ENCODE measurements around the gene GH2. TPM values are rescaled to one million over a fixed set of nuclear protein-coding genes. Genes with fewer than 3 reads are reported as not detected.
"Not testable (repeated sequence)": the region's sequence is repeated elsewhere in the genome, so short reads cannot be mapped to it uniquely, and the experiment has no call there.

Gene GH2
- total RNA-seq, 1 donor from 2014 or later = not detected

GRCh38 chr17:63916566-63917185 lies 34.9 kb upstream of the GH2 start:
- no peak for DNase-seq
- intact Hi-C loops (cut with DNase I) = loop anchor here (5.0 to 10.0 kb wide), 3 partner anchors 76 to 221 kb away; partner anchors contain the start of gene ICAM2
- ATAC-seq (ENCODE audit: poor library complexity) = no peak

- intact Hi-C loops (cut with DNase I) = loop anchor here (5.0 to 10.0 kb wide), 3 partner anchors 77 to 222 kb away; partner anchors contain the start of gene ICAM2
- DNase-seq; ATAC-seq (ENCODE audit: poor library complexity): not testable (repeated sequence)
These were observed 34.0 kb upstream of the GH2 start for GRCh38 chr17:63915753-63916152.

- intact Hi-C loops (cut with DNase I) = loop anchor here (10.0 kb wide), 1 partner anchor 110 kb away; the partner anchor contains the start of gene ICAM2
- ATAC-seq (ENCODE audit: poor library complexity) (no peak), DNase-seq (no peak)
These were observed 32.7 kb upstream of the GH2 start for GRCh38 chr17:63914471-63914870.

DNA sequence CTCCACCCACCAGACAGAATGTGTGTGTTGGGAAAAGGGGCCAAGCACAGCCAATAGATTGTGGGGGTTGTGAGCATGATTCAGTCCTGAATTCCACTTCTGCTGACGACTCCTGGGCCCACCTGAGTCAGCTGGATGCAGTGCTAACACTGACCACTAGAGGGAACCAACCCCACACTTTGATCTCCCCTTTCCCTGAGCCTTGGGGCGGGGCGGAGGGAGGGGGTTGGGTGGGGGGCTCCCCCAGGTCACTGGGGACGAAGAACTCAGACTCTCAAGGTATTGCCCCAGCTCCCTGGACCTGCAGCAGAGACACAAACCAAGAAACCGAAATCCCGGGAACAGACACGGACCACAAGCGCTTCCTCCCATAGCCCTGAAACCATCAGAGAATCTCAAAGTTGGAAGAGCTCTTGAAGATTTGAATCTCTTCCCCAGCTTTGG lies 29.9 kb upstream of the GH2 start:
- ATAC-seq (ENCODE audit: poor library complexity) (peak; percentile 64), DNase-seq (no peak)
- intact Hi-C loops (cut with DNase I) = loop anchor here (10.0 kb wide), 1 partner anchor 113 kb away; the partner anchor contains the start of gene ICAM2

DNA sequence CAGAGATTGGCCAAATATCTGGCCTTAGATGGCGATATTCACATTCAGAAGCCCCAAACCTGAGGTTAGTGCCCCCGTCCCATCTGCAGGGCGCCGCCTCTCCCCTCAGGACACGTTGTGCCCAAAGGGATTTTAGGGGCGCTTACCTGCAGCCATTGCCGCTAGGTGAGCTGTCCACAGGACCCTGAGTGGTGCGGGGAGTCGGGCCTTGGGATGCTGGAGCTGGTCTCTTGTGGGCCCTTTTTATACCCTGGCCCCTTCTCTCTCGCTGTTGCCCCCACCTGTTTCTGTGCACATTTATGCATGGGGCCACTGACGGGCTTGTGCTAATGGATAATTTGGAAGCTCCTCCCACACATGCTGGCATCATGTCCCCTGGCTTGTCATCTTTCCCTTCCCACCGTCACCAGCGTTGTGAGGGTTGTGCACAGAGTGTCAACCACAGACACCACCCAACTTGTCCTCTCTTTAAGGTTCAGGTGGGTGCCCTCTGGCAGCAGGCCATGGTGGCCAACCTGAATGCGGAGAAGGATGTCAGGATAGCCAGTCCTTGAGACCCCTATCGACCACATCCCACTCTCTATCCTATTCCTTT lies 29.4 kb upstream of the GH2 start, which contains the start of gene CSHL1:
TSS of gene CSHL1 (minus strand) at position 218 of the 595 bp plus-strand sequence. CDS start at position 156, 62 bp downstream.
- DNase-seq (no peak), ATAC-seq (ENCODE audit: poor library complexity) (no peak)
- intact Hi-C loops (cut with DNase I) = loop anchor here (10.0 kb wide), 1 partner anchor 114 kb away; the partner anchor contains the start of gene ICAM2

DNA sequence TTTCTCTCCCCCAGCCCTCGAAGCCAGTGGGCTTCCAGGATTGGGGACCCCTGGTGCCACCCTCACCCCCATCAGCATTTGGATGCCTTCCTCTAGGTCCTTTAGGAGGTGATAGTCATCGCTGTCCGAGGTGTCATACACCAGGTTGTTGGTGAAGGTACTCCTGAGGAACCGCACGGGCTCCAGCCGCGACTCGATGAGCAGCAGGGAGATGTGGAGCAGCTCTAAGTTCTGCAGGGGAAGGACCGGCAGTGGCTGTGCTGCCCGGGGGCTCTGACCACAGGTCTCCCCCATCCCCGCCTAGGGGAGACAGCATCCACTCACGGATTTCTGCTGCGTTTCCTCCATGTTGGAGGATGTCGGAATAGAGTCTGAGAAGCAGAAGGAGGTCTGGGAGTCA lies 28.4 kb upstream of the GH2 start:
- intact Hi-C loops (cut with DNase I) = loop anchor here (10.0 kb wide), 1 partner anchor 115 kb away; the partner anchor contains the start of gene ICAM2
- DNase-seq = no peak
- ATAC-seq (ENCODE audit: poor library complexity) = no peak

GRCh38 chr17:63909586-63909985 lies 27.8 kb upstream of the GH2 start:
- DNase-seq; ATAC-seq (ENCODE audit: poor library complexity); intact Hi-C loops (cut with DNase I): not testable (repeated sequence)

GRCh38 chr17:63907161-63907778 lies 25.5 kb upstream of the GH2 start:
- ATAC-seq (ENCODE audit: poor library complexity); intact Hi-C loops (cut with DNase I); DNase-seq: not testable (repeated sequence)

DNA sequence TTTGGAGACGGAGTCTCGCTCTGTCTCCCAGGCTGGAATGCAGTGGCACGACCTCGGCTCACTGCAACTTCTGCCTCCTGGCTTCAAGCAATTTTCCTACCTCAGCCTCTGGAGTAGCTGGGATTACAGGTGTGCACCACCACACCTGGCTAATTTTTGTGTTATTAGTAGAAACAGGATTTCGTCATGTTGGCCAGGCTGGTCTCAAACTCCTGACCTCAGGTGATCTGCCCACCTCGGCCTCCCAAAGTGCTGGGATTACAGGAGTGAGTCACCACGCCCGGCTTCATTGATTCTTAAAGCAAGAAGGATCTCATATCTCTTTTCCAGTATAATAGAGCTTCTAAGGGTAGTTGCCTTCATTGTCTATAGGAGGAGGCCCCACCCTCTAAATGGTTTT lies 23.1 kb upstream of the GH2 start:
- intact Hi-C loops (cut with DNase I); ATAC-seq (ENCODE audit: poor library complexity); DNase-seq: not testable (repeated sequence)

- intact Hi-C loops (cut with DNase I); ATAC-seq (ENCODE audit: poor library complexity); DNase-seq: not testable (repeated sequence)
These were observed 22.1 kb upstream of the GH2 start for GRCh38 chr17:63903787-63904201.

DNA sequence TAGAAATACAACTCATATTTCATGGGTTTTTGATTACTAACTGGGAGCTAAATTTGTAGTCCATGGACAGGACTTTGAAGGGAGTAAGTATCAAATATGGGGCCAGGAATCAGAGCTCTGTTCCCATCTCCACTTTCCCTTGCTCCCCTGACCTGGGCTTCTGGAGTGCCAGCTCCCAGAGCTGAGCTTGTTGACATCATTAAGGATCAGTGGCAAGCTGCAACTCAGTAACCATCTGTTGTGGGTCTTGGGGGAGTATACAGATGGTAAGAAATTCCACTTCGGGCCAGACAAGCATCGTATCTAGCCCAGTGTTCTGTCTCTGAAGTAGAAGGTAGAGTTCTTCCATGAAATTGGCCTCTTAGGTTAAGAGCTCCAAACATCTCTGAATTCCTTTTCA lies 20.2 kb upstream of the GH2 start:
- DNase-seq; ATAC-seq (ENCODE audit: poor library complexity); intact Hi-C loops (cut with DNase I): not testable (repeated sequence)

GRCh38 chr17:63898899-63899798 lies 17.4 kb upstream of the GH2 start:
- ATAC-seq (ENCODE audit: poor library complexity); DNase-seq; intact Hi-C loops (cut with DNase I): not testable (repeated sequence)

- intact Hi-C loops (cut with DNase I); ATAC-seq (ENCODE audit: poor library complexity); DNase-seq: not testable (repeated sequence)
These were observed 15.0 kb upstream of the GH2 start, which contains the start of gene CSH1 for GRCh38 chr17:63896524-63897354. TSS of gene CSH1 (minus strand) at chr17:63896574. CDS start at chr17:63896511, 63 bp downstream.

- ATAC-seq (ENCODE audit: poor library complexity); DNase-seq; intact Hi-C loops (cut with DNase I): not testable (repeated sequence)
These were observed 13.1 kb upstream of the GH2 start for GRCh38 chr17:63894821-63895220.

GRCh38 chr17:63894021-63894420 lies 12.3 kb upstream of the GH2 start:
- DNase-seq; ATAC-seq (ENCODE audit: poor library complexity); intact Hi-C loops (cut with DNase I): not testable (repeated sequence)

DNA sequence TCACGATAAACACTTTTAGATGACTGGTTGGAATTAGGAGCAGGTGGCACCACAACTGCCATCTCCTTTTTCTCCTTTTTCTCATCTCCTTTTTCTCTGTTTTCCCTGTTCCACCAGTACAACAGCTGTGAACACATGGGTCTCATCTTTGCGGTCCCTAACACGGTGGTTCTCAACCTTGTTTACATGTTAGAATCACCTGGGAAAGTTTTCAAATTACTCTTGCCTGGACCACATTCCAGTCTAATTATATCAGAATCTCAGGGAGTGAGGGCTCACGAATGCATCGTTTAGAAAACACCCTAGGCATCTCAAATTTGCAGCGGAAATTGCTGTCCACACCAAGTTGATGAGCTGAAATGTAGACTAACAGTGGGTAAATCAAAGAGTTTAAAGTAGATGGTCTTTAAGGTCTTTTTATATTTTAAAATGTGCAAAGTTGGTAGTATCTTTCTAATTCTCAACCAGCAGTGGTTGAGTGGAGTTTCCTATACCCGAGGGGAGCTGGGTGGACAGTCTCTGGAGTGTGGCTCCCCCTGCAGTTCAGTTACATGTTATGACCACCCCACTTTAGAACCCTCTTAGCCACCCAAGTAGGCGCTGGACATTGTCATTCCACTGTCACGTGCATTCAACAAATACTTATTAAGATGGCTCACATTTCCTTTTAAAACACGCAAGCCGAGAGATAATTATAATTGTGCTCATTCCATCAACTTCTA lies 10.7 kb upstream of the GH2 start:
- DNase-seq; intact Hi-C loops (cut with DNase I); ATAC-seq (ENCODE audit: poor library complexity): not testable (repeated sequence)

All from Right ventricle myocardium superior (tissue), 1 donor.